ENCODE results near the gene PLCD3. TPM values are rescaled to one million over a fixed set of nuclear protein-coding genes. Genes with fewer than 3 reads are reported as not detected.

The PLCD3 gene
- total and polyA plus RNA-seq, 2 donors (not counting 1 experiment from before 2014, with no cell fraction given) = 32.8 to 59.8 TPM

- Histone ChIP-seq H3K9me3 (ENCODE audit: control insufficient read depth, insufficient read depth, low read depth, low read length) (no peaks in the 10 kb centered on the region), H3K36me3 (ENCODE audit: control insufficient read depth, insufficient read depth, low read length) (no peaks in the 10 kb centered on the region), H4K20me1 (ENCODE audit: control insufficient read depth, extremely low read depth, insufficient read depth, low read length) (no peaks in the 10 kb centered on the region), H3K79me2 (ENCODE audit: control insufficient read depth, insufficient read depth, low read length) (no peaks in the 10 kb centered on the region), H3K9ac (ENCODE audit: insufficient read depth, low read length) (no peak overlapping the region), H3K4me1 (ENCODE audit: control insufficient read depth, extremely low read depth, insufficient read depth, low read length) (peaks cover 11% of the 10 kb centered on the region), H3K4me3 (replicated peaks in 1 of 4; ENCODE audit: control extremely low read depth in 1 of 4, insufficient read depth in 1 of 4, low read depth in 3 of 4, low read length in 4 of 4) (peak overlapping the region in 1 of 4 experiments; percentile 52), H2AFZ (ENCODE audit: low read length) (peak overlapping the region; percentile 1), H3K27ac (ENCODE audit: insufficient read depth, low read length) (peak overlapping the region; percentile 80), H3K4me2 (ENCODE audit: extremely low read depth, insufficient read depth, low read length) (no peak overlapping the region), H3K27me3 (ENCODE audit: control insufficient read depth, insufficient read depth, low read length) (no peaks in the 10 kb centered on the region)
- DNase-seq (ENCODE audit: low read depth in 2 of 2) = no peak
- TF ChIP-seq EZH2 (IDR thresholded peaks at IDR 0.05; ENCODE audit: low read length, missing control alignments) (no peak), CTCF (conservative IDR thresholded peaks at IDR 0.05 in 1 of 2, IDR thresholded peaks at IDR 0.05 in 1 of 2; ENCODE audit: low read depth in 1 of 2, low read length in 2 of 2) (no peak)
Observed at GRCh38 chr17:45143094-45143670, 10.9 kb upstream of the PLCD3 start.

GRCh38 chr17:45139533-45139920 is 7.2 kb upstream of the PLCD3 start:
- Histone ChIP-seq H4K20me1 (ENCODE audit: control insufficient read depth, extremely low read depth, insufficient read depth, low read length) (no peaks in the 10 kb centered on the region), H3K4me3 (replicated peaks in 1 of 4; ENCODE audit: control extremely low read depth in 1 of 4, insufficient read depth in 1 of 4, low read depth in 3 of 4, low read length in 4 of 4) (no peak overlapping the region), H3K4me1 (ENCODE audit: control insufficient read depth, extremely low read depth, insufficient read depth, low read length) (peaks cover 9% of the 10 kb centered on the region), H3K27me3 (ENCODE audit: control insufficient read depth, insufficient read depth, low read length) (no peaks in the 10 kb centered on the region), H3K27ac (ENCODE audit: insufficient read depth, low read length) (no peak overlapping the region), H3K36me3 (ENCODE audit: control insufficient read depth, insufficient read depth, low read length) (no peaks in the 10 kb centered on the region), H2AFZ (ENCODE audit: low read length) (no peak overlapping the region), H3K79me2 (ENCODE audit: control insufficient read depth, insufficient read depth, low read length) (no peaks in the 10 kb centered on the region), H3K9ac (ENCODE audit: insufficient read depth, low read length) (no peak overlapping the region), H3K4me2 (ENCODE audit: extremely low read depth, insufficient read depth, low read length) (no peak overlapping the region), H3K9me3 (ENCODE audit: control insufficient read depth, insufficient read depth, low read depth, low read length) (no peaks in the 10 kb centered on the region)
- no peak for TF ChIP-seq CTCF (conservative IDR thresholded peaks at IDR 0.05 in 1 of 2, IDR thresholded peaks at IDR 0.05 in 1 of 2; ENCODE audit: low read depth in 1 of 2, low read length in 2 of 2)
- TF ChIP-seq EZH2 (IDR thresholded peaks at IDR 0.05; ENCODE audit: low read length, missing control alignments) = no peak
- DNase-seq (ENCODE audit: low read depth in 2 of 2) = no peak

GRCh38 chr17:45138911-45139532 is 6.7 kb upstream of the PLCD3 start:
- Histone ChIP-seq H3K36me3 (ENCODE audit: control insufficient read depth, insufficient read depth, low read length) (no peaks in the 10 kb centered on the region), H3K4me2 (ENCODE audit: extremely low read depth, insufficient read depth, low read length) (no peak overlapping the region), H3K4me1 (ENCODE audit: control insufficient read depth, extremely low read depth, insufficient read depth, low read length) (peaks cover 7% of the 10 kb centered on the region), H3K79me2 (ENCODE audit: control insufficient read depth, insufficient read depth, low read length) (no peaks in the 10 kb centered on the region), H3K27me3 (ENCODE audit: control insufficient read depth, insufficient read depth, low read length) (no peaks in the 10 kb centered on the region), H4K20me1 (ENCODE audit: control insufficient read depth, extremely low read depth, insufficient read depth, low read length) (no peaks in the 10 kb centered on the region), H2AFZ (ENCODE audit: low read length) (no peak overlapping the region), H3K27ac (ENCODE audit: insufficient read depth, low read length) (no peak overlapping the region), H3K9me3 (ENCODE audit: control insufficient read depth, insufficient read depth, low read depth, low read length) (no peaks in the 10 kb centered on the region), H3K4me3 (replicated peaks in 1 of 4; ENCODE audit: control extremely low read depth in 1 of 4, insufficient read depth in 1 of 4, low read depth in 3 of 4, low read length in 4 of 4) (no peak overlapping the region), H3K9ac (ENCODE audit: insufficient read depth, low read length) (no peak overlapping the region)
- TF ChIP-seq EZH2 (IDR thresholded peaks at IDR 0.05; ENCODE audit: low read length, missing control alignments) (no peak), CTCF (conservative IDR thresholded peaks at IDR 0.05 in 1 of 2, IDR thresholded peaks at IDR 0.05 in 1 of 2; ENCODE audit: low read depth in 1 of 2, low read length in 2 of 2) (no peak)
- no peak for DNase-seq (ENCODE audit: low read depth in 2 of 2)
